NCI-H2081 (cell line): ENCODE data around the gene PRRX1.

Source experiments
- DNase-seq, 2 experiments: peaks; one replicate each; lab custom pipeline; 2025; lab: John Stamatoyannopoulos, UW

Gene PRRX1

DNA sequence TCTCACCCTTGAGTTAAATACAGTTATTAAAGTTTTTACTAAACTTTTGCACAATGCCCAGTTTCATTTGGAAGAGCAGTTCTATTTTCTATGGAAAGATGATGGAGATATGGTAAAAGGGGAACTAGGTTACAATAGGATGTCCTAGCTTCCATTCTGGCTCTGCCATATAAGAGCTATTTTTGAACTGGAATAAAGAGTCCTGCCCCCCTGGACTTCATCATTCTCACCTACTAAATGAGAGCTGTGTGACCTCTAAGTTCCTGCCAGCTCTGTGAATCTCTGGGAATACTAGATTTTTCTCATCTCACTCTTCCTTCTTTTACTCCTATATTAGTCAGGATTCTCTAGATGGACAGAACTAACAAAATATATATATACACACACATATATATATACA is 106.3 kb downstream of the PRRX1 start:
- no peak for DNase-seq

DNA sequence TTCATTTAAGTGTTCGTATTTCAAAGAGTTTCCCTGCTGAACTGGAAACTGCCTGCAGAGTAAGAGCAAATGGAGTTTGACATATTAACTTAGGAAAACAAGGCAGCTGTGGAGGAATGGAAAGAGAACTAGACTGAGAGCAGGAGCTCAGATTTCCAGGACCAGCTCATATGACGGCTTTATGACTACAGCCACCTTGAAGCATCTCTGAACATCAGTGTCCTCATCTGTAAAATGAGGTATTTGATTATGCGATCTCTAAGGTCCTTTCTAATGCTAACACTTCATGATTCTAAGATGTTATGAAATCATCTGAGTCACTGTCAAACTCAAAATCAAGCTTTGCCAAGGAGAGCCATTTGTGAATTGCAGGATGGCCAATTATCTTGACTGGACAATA is 112.3 kb downstream of the PRRX1 start:
- no peak for DNase-seq

DNA sequence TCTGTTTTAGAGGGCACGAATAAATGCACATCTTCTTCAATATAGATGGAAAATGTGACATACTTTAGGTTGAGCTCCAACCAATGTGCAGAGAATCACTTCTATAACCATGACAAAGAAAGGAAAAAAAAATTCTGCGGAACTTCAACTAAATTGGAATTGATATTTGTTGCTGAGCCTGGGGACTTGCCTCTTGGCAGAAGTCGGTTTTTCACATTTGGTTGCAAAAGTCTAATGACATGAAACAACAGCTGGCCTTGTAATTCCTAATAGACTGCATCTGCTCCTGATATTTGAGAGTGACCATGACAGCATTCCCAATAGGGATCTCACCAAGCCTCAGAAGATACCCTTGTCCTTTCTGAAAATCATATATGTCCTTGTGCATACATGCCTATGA is 112.8 kb downstream of the PRRX1 start:
- DNase-seq, result no peak
